Germinal center (tissue), 1 donor: ENCODE results near the gene KMT2E.
"Not testable (repeated sequence)": the region's sequence is repeated elsewhere in the genome, so short reads cannot be mapped to it uniquely, and the experiment has no call there.

Experiments used
- DNase-seq: peaks from one replicate; pipeline ENCODE4 v3.0.0; 2012; ENCODE audit warnings: mixed read lengths, low spot score

KMT2E gene

DNA sequence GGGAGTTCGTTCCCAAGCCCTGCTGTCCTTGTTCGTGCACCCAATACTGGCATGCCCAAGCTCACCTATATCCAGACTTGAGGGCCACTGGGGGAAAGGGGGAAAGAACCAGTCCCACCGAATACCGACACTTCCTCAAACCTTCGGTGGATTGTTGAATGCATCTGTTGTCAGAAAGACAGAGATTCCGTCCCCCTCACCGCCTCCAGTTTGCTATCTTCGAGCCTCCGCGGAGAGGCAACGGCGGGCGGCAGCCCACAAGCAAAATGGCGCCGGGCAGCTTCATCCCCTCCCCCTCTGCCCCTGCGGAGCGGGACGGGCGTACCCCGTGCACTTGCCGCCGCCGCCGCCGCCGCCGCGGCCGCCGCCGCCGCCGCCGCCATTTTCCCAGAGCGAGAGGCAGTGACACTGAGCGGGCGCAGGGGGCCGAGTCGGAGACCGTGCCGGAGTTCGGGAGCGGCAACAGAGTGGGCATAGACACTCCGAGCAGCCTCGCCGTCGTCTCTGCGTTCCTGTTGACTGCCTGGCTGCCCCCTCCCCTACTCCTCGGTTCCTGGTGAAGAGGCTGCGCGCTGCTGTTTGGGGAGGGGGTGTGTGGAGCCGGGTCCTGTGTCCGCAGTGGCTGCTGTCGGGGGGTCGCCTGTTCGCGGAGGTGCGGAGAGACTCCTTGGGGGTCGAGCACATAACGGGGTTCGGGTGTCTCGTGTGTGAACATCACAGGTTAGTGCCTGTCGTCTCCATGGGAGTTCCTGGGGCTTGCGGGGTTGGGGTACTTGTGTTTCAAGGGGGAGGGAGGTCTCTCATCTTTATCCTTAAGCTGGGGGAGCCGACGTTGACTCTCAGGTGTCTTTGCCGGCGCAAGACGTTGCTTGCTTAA, at the start of gene KMT2E:
Gene KMT2E (plus strand): TSS at position 390 of the 877 bp plus-strand sequence. CDS start 26,748 bp downstream, outside the sequence.
- peak; percentile 80 for DNase-seq

DNA sequence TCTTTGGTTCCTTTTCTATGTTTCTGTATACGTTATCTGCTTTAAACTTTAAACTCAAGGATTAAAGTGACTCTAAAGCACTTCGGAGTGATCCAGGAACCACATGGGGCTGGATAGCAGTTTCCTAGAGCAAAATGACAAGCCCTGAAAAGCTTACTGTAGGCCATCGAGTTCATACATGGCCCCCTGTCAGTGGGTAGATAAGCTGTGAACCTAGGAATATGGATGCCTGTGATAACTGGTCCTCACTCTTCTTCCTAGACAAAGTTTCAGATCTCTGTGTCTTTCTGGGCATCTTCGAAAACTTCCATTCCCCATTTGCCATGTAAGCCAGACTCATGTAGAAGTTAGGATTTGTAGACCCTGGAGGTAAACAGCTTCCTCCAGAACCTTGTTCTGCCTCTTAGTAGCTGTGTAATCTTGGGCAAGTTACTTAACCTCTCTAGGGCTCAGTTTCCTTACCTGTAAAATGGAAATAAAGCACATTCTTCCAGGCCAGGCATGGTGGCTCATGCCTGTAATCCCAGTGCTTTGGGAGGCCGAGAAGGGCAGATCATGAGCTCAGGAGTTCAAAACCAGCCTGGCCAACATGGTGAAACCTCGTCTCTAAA, 49.3 kb upstream of the KMT2E start:
- DNase-seq = no peak

- DNase-seq = no peak
Measured at GRCh38 chr7:104966022-104966421, 48.0 kb upstream of the KMT2E start.

DNA sequence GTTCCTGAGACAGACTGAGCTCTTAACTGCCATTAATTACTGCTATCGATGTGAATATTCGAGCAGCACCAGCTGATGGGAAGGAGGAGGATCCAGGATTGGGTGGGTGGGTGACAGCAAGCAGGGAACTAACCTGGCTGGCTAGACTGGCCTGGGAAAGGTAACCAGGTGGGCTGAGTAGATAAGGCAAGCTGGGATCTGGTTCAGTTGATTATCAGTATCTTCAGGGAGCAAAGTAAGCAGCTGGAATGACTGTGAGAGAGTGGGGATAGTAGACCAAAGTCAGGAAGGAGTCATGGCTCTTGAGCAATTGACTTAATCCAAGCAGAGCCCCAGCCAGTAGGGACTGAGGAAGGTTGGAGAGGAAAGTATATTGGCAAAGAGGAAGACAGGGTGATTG, 46.9 kb upstream of the KMT2E start:
- no peak for DNase-seq

DNA sequence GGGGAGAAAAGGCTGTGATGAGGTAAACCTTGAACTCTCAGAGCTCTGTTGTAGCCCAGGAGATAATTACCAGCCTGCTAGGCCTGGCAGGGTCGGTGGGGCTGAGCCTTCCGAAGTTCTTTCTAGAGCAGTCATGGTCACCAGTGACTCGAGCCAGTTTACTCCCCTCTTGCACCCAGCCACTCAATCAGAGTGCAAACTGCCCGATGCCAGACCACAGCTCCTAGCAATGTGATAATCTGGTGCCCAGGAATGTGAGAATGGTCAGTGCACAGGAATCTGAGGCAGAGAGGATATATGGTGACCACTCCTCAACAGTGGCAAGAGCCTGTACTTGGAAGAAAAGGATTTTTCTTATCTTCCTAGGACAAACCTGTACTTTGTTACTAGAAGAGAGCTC, 46.4 kb upstream of the KMT2E start:
- DNase-seq = no peak

DNA sequence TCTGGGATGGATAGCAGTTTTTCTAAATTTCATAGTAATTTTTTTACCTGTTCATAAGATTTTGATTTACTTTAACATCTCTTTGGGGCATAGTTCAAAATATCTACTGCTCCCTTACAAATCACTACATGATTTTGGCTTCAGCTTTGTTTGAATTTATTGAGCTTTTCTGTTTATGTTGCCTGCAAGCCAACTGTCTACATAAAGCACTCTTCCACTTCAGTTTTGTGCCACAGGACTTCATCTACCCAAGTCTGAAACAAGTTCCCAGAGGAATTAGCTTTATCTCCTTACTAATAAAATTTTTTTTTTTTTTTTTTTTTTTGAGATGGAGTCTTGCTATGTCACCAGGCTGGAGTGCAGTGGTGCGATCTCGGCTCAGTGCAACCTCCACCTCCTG, 45.4 kb upstream of the KMT2E start:
- no peak for DNase-seq

- no peak for DNase-seq
Measured at GRCh38 chr7:104969183-104969582, 44.8 kb upstream of the KMT2E start.

DNA sequence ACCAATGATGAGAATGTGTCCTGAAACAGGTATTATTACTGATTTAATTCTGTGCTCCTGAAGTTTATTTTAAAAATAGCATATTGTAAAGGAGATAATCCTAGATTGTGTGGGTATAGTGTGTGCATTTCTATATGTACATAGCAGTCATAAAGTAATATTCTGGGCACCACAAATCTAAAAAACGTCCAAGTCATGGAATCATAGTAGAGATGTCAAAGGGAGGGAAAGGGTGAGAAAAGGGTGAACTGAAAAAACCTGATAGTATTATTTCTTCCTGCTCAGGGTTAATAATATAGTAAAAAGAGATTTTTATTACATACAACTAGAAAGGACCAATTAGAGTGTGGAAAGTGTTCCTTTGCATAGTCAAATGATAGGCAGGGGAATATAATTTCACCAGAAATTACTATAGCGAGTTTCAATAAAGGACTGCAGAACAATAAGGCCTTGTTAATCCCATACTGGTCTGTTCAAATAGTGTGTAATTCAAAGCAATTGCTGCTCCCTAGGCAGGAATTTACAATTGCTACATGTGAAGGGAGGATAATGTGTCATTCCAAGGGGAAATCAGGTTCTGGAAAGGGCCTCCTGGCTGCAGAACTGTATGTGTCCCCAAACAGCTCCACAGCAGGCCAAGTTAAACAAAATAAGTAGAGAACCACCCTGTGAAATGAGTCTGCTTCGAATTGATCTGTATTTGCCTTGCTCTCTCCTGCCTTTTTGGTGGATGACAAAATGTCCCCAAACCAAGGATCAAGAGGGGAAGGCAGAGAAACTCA, 42.5 kb upstream of the KMT2E start:
- no peak for DNase-seq

DNA sequence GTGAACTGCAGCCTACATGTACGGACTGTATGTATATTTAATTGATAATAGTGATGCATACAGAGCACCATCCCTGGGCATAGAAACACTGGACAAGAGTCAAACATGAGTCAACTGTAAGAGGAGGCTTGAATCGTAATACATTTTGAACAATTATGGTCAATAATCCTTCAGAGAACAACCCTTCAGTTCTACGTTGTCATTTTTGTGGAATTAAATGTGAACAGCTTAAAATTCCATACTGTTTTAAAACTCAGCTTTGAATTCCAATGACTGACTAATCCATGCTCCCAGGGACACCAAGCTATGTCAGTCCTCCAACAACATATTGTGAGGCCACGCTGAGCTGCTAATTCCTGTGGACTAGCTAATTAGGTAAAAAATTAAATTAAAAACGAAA, 41.5 kb upstream of the KMT2E start:
- DNase-seq = no peak

DNA sequence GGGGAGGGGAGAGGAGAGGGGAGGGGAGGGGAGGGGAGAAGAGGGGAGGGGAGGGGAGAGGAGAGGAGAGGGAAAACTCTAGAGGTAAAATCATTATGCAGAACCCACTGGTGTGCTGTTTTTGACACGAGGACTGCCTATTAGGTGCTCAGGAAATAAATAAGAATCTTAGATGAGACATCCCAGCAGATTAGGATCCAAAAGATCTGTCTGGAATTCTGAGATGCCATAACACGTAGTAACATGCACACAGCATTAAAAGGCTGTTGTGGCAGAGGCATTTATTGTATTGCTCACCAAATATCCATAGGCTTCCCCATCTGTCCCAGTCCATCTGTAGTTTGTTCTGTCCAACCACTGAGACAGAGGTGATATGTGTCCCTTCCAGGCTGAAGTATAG, 40.8 kb upstream of the KMT2E start:
- DNase-seq = no peak

DNA sequence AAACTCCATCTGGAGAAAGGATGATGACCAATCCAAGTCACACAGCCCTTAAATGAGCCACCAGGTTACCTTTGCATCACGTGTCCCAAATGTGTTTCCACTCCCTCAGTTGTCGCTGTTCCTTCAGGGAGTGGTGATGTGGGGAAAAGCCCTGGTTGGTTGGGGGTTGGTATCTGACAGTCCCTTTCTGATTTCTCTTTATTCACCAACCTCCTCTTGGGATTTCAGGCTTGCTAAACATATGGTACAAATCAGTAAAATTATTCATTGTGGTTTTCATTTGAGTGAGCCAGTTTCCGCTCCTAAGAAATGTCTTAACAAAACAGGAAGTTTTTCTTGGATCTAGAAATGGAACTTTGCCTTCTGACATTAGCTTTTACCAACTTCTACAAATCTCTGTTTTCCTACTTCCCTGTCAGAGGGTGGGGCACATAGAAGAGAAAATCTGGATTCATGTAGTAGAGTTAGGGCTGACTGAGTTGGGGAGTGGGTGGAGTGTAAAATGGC, 40.0 kb upstream of the KMT2E start:
- DNase-seq = no peak

DNA sequence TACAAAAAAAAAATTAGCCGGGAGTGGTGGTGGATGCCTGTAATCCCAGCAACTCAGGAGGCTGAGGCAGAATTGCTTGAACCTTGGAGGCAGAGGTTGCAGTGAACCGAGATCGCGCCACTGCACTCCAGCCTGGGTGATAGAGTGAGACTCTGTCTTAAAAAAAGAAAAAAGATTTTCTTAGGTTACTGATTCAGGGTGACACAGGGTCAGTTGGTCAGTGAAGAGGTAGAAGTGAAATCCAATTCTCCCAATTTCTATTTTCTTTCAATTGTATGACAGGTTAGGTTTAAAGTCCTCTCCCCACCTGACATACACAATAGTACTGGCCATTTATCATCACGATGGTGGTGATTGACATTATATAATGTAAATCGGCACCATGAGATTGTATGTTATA, 38.5 kb upstream of the KMT2E start:
- not testable (repeated sequence) for DNase-seq

GRCh38 chr7:104976966-104977636, 36.9 kb upstream of the KMT2E start:
- DNase-seq = no peak

GRCh38 chr7:104978460-104978859, 35.5 kb upstream of the KMT2E start:
- DNase-seq = no peak

DNA sequence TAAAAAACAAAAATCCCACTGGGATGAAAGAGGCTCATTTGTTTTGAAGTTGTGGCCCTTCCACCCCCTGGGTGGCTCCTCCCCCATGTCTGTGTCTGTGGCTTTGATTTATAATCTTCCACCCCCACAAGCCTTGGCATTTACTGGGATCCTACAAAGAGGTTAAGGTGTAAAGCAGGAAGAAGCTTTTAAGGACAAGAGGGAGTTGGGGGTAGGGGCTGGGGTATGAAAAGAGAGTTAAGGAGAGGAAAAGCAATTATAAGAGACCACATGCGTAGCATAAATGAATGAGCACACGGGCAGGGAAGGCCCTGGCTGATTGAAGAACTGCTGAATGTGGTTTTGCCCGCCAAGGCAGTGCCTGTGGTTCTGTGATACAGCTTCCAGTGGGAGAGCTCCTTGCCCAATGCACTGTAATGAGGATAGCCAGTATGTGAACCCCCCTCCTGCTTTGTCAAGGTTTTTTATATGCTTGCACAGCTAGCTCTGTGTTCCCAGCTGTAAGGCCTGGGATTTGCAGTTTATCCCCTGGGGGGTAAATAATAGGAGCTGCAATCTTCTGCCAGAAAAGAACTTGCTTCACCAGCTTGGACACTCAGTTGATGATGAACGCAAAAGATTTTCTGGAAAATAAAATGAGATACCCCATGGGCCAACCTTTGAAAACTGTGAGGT, 34.7 kb upstream of the KMT2E start:
- no peak for DNase-seq

- no peak for DNase-seq
Measured at GRCh38 chr7:104980440-104980839, 33.6 kb upstream of the KMT2E start.

GRCh38 chr7:104980841-104981671, 32.9 kb upstream of the KMT2E start:
- peak; percentile 71 for DNase-seq

- DNase-seq = no peak
Measured at GRCh38 chr7:104981672-104982037, 32.4 kb upstream of the KMT2E start.

DNA sequence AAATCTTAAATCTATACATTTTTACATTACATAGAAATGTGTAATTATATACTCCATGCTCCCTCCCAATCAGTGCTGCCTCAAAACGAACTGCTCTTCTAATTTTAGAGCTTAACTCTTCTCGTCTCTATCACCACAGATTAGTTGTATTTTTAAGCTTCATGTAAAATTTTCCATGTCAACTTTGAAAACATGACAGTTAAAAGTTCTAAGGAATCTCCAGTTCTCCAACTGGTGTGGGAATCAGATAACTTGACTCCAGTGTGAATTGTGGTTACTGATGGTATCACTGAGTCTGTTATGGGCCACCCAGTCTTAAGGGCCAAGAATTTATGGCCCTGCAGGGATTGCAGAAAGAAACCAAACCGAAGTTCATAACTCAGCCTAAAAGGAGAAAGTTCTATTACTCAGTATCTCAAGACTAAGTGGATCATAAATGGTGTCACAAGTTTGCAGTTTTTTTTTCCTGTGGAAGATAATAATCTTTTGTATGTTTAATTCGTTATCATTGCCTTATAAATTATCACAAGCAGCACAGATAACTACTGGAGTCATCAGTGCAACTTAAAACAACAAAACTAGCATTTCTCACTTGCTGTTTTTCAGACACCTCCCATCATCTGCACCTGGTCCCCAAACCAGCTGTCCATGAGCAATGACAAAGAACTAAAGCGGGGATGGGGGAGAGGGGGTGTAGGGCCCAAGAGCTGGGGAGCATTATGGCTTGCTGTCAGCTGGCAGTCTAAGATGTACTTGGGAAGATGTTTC, 31.5 kb upstream of the KMT2E start:
- no peak for DNase-seq

DNA sequence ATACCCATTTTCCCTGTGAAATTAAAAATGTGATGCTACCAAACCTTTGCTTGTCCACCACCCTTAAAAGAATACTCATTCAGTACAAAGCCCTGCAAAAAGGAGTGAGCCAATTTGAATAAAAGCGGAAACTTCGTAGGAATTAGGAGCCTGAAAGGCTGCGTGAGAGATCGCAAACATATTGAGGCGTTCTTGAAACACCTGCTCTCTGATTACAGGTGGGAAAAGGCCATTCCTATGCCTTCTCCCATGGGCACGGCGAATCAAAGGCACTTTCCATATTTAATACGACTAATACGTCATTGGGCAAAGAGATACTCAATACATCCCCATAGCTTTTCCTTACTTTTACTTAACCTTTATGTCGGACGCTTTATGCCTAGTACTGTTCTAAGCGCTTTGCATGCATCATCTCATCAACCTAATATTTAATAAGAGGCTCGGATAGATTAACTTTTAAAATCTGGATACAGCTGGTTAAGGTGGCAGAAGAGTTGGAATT, 30.9 kb upstream of the KMT2E start:
- no peak for DNase-seq
